ENCODE results near the gene EBP.
"Not testable (repeated sequence)": the region's sequence is repeated elsewhere in the genome, so short reads cannot be mapped to it uniquely, and the experiment has no call there.

EBP gene

DNA sequence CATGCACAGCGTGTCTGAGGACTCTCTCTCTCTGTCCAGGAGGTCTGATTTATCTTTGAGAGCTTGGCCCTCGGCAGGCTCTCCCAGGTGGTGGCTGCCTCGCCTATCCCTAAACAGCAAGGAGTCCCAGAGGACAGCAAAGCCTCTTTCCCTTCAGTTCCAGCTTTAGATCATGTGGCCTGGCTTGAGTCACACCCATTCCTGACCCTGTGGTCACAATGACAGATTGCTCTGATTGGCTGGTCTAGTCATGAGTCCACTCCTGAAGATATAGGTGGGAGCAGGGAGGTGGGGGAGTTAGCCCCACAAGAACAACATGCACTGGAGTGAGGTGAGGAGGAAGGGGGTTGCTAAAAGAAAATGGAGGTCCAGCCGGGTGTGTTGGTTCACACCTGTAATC is 24.9 kb upstream of the EBP start:
- DNase-seq, result no peak

- no peak for DNase-seq
These were observed 23.7 kb upstream of the EBP start for GRCh38 chrX:48497871-48498270.

- DNase-seq, result no peak
These were observed 23.2 kb upstream of the EBP start for GRCh38 chrX:48498374-48498809.

DNA sequence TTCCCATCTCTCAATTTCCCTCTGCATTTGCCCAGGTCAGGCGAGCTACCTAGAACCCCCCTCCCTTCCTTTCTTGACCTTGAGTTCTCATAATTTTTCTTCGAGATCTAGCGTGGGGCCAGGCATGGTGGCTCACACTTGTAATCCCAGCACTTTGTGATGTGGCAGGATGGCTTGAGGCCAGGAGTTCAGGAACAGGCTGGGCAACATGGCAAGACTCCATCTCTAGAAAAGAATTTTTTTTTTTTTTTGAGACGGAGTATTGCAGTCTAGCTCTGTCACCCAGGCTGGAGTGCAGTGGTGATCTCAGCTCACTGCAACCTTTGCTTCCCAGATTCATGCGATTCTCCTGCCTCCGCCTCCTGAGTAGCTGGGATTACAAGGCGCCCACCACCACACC is 17.3 kb upstream of the EBP start:
- DNase-seq, result no peak

DNA sequence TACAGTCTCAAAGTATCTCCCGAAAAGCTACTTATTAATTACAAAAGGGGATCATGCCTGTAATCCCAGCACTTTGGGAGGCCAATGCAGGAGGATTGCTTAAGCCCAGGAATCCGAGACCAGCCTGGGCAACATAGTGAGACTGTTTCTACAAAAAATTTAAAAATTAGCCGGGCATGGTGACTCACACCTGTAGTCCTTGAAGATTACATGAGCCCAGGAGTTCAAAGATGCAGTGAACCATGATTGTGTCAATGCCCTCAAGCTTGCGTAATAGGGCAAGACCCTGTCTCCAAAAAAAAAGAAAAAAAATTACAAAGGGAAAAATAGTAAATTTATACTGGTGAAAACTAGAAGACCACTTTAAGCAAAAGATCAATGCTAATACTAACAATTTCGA is 16.1 kb upstream of the EBP start:
- DNase-seq, result no peak

GRCh38 chrX:48507246-48507645 is 14.4 kb upstream of the EBP start:
- DNase-seq, result no peak

GRCh38 chrX:48508400-48509244 is 13.0 kb upstream of the EBP start, which contains the start of gene PORCN:
Gene PORCN (plus strand): TSS chrX:48508992. CDS start chrX:48509821, 829 bp downstream.
- DNase-seq, result peak; percentile 85

DNA sequence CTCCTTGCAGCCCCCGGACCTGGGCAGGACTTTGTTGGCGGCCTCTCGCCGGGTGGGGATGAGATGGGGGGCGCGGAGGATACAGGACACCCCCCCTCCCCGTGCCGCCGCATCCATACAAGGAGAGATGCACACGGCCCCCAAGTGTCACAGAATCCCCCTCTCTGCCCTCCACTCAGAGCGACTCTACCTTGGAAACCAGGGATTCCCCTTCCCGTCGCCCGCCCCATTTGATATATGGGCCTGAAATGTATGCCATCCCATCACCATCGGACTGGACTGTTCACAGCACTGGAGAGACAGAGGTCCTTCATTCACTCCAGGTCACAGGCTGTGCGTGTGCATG is 12.4 kb upstream of the EBP start:
- DNase-seq, result no peak

- no peak for DNase-seq
These were observed 12.0 kb upstream of the EBP start for GRCh38 chrX:48509619-48510018.

GRCh38 chrX:48511560-48511959 is 10.0 kb upstream of the EBP start:
- DNase-seq, result no peak

DNA sequence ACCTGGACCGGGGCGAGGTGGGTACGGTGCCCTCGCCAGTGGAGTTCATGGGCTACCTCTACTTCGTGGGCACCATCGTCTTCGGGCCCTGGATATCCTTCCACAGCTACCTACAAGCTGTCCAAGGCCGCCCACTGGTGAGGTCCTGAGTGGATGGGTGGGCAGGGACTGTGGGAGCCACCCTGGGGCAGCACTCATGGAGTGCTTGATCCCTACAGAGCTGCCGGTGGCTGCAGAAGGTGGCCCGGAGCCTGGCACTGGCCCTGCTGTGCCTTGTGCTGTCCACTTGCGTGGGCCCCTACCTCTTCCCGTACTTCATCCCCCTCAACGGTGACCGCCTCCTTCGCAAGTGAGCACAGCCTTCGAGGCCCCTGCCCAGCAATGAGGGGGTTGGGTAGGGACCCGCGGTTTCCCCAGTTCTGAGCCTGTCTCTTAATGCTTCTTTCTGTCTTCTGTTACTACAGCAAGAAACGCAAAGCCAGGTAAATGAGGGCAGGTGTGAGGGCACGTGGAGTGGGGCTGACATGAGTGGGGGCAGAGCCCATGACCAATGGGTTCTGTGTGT is 9.2 kb upstream of the EBP start:
- no peak for DNase-seq

DNA sequence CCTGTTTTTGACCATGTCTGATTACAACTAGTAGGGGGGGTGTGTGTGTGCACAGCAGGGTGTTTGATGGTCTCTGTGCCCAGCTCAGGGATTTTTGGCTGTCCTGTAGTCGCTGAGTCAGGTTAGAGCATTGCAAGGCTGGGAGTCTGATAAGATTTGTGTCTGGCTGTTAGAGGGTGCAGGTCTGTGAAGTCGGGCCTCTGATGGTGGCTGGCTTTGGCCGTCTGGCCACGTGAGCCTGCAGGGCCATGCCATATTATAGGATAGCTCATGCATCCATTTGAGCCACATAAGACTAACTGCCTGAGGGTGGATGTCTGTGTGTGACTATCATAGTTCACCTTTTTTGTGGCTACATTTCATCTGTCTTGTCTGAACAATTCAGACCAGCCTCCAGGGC is 7.9 kb upstream of the EBP start:
- no peak for DNase-seq

- no peak for DNase-seq
These were observed 7.3 kb upstream of the EBP start for GRCh38 chrX:48514126-48514806.

- no peak for DNase-seq
These were observed 6.6 kb upstream of the EBP start for GRCh38 chrX:48514868-48515460.

- DNase-seq, result no peak
These were observed 5.8 kb upstream of the EBP start for GRCh38 chrX:48515842-48516241.

GRCh38 chrX:48516285-48516684 is 5.3 kb upstream of the EBP start:
- DNase-seq, result no peak

GRCh38 chrX:48516987-48517386 is 4.6 kb upstream of the EBP start:
- no peak for DNase-seq

- not testable (repeated sequence) for DNase-seq
These were observed 2.1 kb upstream of the EBP start for GRCh38 chrX:48519481-48519880.

DNA sequence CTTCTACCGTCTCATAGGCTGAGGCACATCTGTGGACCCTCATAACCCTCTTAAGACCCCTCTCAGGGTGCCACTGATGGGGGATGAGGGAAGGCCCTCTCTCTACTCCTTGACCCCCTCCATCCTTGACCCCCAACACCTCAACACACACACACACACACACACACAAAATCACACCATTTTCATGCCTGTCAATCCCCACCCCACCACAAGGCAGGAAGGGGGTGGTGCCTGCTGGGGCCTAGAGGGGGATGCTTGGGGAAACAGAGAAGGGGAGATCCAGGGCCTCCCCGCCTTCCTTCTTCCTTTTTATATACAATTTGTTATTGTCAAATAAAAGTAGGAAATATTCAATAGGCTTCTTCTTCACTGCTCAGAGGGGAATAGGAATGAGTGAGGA is 1.2 kb upstream of the EBP start:
- DNase-seq, result no peak

DNA sequence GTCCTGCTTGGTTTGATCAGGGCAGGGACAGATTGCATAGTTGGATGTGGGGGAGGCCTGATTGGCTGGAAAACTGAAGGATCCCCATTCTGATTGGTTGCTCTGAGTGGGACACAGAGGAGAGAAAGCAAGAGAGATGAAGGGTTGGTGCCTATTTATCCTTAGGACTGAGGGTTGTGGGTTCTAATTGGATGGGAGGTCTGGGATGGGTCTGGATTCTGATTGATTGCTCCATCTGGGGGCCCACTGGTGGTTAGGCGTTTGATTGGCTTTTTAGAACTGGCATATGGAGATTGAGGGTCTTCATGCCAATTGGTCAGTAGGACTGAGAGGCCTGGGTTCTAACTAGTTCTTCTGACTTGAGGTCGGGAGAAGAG is 644 bp upstream of the EBP start:
- no peak for DNase-seq

GRCh38 chrX:48522291-48522690 is 683 bp downstream of the EBP start:
- DNase-seq, result no peak

DNA sequence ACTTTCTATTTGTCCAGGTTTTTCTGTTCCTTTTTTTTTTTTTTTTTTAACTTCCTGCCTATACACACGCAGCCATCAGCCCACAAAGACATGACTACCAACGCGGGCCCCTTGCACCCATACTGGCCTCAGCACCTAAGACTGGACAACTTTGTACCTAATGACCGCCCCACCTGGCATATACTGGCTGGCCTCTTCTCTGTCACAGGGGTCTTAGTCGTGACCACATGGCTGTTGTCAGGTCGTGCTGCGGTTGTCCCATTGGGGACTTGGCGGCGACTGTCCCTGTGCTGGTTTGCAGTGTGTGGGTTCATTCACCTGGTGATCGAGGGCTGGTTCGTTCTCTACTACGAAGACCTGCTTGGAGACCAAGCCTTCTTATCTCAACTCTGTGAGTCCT is 2.1 kb downstream of the EBP start:
- no peak for DNase-seq

GRCh38 chrX:48525853-48526252 is 4.2 kb downstream of the EBP start:
- not testable (repeated sequence) for DNase-seq

DNA sequence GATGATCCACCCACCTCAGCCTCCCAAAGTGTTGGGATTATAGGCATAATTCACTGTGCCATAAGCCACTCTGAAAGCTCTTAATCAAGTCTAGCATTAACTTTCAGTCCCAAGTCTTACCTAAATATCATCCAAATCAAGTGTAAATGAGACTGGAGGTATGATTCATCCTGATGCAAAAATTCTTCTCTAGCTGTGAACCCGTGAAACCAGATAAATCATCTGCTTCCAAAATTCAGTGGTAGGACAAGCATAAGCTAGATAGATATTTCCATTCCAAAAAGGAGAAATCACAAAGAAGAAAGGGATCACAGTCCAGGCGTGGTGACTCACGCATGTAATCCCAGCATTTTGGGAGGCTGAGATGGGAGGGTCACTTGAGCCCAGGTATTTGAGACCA is 9.1 kb downstream of the EBP start:
- no peak for DNase-seq
